ENCODE results near the gene CPM.
"Not testable (repeated sequence)": the region's sequence is repeated elsewhere in the genome, so short reads cannot be mapped to it uniquely, and the experiment has no call there.

CPM gene

DNA sequence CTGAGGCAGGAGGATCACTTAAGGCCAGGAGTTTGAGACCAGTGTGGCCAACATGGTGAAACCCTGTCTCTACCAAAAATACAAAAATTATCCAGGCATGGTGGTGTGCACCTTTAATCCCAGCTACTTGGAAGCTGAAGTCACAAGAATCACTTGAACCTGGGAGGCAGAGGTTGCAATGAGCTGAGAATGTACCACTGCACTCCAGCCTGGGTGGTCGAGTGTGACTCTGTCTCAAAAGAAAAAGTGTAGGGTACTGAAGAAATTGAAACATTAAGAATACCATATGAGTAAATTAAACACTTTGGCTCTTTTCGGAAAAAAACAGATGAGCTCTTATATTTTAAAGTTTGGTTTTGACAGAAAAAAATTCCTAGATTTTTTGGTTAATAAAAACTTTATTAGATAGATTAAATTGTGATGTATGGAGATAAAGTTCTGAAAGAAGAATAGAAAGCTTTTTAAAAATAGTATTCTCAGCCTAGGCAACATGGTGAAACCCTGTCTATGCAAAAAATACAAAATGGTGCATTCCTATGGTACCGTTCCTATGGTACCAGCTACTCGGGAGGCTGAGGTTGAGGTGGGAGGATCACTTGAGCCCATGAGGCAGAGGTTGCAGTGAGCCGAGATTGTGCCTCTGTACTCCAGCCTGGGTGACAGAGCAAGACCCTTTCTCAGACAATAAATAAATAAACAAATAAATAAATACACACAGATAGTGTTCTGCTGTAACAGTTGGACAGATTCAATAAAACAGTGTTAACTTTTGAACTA, 104.9 kb downstream of the CPM start:
- no peak for DNase-seq (ENCODE audit: low spot score)

DNA sequence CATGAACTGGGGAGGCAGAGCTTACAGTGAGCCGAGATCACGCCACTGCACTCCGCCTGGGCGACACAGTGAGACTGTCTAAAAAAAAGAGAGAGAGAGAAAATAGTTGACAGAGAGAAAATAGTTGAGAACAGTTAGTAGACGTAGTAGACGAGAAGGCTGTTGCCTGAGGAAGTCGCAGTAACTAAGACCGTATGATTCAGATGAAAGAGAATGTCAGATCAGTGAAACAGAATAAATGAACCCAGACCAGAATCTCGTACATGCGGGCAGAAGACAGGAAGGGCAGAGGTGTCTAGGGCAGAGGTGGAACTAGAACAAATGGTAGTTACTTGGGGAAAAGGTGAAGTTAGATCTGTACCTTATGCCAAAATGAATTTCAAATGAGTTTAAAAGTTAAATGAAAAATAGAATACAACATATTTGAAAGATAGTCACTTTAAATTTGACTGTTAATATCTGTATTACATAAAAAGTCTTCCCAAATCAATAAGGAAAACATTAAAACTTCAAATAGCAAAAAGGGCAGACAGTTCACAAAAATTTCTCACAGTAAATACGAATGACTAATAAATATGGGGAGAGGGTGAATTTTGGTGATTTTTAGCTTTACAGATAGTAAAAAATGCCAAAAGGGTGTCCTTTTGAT, 107.3 kb downstream of the CPM start:
- DNase-seq (ENCODE audit: low spot score), result no peak

DNA sequence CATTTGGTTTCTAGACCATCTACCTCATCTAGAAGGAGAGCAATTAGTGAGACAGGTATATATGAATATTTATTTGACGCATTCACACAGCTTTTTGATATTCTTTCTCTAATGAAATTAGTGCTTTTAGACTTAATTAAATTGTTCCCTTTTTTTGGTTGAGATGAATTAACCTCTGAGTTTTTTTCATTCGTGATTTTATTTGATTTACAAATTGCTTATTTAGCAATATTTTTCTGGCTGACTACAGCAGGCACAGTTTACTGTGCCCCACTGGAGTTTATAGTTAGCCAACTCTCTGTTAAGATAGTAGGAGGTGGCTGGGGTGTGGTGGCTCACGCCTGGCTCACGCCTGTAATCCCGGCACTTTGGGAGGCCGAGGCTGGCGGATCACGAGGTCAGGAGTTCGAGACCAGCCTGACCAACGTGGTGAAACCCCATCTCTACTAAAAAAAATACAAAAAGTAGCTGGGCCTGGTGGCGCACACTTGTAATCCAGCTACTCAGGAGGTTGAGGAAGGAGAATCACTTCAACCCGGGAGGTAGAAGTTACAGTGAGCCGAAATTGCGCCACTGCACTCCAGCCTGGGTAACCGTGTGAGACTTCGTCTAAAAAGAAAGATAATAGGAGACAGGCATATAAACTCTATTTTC, 108.2 kb downstream of the CPM start:
- no peak for DNase-seq (ENCODE audit: low spot score)

DNA sequence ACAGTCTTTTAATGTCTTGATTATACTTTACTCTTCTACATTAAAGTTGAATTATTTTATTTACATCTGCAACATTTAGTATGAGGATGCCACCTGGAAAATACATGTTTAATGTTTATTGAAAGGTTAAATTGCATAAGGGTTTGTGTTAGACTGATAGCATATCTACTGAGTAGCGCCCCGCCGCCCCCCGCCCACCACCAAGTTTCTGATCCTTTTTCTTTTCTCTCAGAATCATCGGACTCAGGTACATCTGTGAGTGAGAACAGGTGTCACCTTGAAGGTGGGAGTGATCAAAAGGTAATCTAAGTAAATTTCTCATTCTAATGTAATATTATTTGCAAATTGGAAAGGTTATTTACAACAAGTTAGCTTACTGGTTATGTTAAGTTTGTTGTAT, 108.8 kb downstream of the CPM start:
- no peak for DNase-seq (ENCODE audit: low spot score)

DNA sequence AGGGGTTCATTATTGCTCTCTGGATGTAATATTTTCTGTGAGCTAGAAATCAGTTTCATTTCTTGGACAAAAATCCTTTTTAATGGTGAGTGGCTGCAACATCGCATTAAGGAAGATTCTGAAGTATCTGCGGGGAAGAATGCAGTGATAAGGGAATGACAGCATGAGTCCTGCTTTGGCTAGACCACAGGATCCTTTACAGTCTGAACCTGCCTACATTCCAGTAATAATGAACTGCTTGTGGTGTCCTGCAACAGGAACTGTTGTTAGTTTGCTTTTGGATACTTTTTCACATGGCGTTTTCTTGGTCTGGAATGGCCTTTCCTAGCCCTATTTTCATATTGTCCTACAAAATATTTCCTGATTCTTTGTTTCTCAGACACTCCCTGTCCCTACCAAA, 109.3 kb downstream of the CPM start:
- DNase-seq (ENCODE audit: low spot score), result no peak

DNA sequence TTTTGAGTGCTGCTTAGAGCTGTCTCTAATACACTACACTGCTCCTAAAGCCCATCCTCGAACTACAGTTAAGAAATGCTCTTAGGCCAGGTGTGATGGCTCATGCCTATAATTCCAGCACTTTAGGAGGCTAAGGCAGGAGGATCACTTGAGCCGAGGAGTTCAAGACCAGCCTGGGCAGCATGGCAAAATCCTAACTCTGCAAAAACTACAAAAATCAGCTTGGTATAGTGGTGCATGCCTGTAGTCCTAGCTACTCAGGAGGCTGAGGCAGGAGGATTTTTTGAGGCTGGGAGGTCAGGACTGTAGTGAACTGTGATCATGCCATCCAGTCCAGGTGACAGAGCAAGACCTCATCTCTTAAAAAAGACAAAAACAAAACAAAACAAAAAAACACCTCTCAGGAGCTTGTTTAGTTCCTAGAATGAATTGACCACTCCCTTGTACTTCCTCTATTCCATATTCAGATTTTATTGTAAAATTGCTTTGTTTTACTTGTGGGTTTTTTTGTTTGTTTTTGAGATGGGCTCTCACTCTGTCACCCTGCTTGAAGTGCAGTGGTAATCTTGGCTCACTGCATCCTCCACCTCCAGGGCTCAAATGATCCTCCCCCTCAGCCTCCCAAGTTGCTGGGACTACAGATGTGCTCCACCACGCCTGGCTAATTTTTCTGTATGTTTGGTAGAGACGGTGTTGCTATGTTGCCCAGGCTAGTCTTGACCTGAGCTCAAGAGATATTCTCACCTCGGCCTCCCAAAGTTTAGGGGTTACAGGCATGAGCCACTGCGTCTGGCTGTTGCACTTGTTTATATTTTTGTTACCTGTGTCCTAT, 111.4 kb downstream of the CPM start:
- no peak for DNase-seq (ENCODE audit: low spot score)

DNA sequence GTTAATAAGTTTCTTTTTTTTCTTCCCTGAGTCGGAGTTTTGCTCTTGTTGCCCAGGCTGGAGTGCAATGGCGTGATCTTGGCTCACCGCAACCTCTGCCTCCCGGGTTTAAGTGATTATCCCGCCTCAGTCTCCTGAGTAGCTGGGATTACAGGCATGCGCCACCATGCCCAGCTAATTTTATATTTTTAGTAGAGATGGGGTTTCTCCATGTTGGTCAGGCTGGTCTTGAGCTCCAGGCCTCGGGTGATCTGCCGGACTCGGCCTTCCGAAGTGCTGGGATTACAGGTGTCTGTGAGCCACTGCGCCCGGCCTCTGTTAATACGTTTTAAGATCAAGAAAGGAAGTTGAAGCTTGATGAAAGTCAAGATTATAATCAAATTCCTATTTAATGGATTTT, 113.5 kb downstream of the CPM start:
- DNase-seq (ENCODE audit: low spot score), result not testable (repeated sequence)

DNA sequence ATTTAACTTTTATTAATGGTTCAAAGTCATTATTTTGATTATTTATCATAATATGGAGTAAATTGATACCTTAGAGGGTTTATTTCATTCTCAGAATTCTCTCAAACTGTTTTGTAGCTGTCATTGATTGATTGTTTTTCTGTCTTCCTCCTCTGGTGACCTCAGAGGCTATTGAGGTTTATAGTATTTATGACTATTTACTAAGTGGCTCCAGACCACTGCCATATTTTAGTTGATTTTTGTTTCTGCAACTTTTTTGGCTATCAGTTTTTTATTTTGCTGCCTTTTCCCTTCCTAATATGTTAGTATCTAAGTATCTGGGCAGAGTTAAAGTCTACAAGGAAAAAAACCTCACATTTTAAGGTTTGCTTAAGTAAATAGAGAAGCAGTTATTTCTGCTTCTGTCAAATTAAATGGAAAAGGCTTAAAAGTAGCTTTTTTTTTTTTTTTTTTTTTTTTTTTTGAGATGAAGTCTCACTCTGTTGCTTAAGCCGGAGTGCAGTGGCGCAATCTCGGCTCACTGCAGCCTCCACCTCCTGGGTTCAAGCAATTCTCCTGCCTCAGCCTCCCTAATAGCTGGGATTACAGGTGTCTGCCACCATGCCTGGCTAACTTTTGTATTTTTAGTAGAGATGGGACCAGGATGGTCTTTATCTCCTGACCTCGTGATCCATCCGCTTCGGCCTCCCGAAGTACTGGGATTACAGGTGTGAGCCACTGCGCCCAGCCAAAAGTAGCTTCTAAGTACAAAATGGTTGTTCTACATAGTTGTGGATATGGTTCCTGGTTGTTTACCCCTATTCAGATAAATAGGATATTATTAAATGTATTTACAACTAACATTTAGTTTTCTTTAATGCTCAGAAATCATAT, 116.8 kb downstream of the CPM start:
- DNase-seq (ENCODE audit: low spot score), result no peak

DNA sequence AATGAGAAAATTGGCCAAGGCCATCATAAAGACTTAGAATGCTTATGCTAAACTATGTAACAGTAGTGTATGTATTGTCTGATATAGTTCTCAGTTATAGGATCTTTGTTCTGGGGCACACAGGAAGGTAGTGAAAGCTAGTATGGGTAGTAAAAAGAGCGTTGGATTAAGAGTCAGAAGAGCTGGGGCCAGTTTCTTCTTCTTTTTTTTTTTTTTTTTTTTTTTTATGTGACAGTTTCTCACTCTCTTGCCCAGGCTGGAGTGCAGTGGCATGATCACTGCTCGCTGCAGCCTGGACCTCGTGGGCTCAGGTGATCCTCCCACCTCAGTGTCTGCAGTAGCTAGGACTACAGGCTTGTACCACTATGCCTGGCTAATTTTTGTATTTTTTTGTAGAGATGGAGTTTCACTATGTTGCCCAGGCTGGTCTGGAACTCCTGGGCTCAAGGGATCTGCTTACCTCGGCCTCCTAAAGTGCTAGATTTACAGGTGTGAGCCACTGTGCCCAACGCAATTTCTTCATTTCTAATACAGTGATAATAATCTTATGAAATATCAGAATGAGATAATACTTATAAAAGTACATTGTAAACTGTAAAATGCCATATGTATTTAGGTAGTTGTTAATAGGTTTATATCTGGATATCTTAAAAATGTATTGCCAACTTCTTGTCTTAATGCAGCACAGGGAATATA, 117.6 kb downstream of the CPM start:
- no peak for DNase-seq (ENCODE audit: low spot score)

DNA sequence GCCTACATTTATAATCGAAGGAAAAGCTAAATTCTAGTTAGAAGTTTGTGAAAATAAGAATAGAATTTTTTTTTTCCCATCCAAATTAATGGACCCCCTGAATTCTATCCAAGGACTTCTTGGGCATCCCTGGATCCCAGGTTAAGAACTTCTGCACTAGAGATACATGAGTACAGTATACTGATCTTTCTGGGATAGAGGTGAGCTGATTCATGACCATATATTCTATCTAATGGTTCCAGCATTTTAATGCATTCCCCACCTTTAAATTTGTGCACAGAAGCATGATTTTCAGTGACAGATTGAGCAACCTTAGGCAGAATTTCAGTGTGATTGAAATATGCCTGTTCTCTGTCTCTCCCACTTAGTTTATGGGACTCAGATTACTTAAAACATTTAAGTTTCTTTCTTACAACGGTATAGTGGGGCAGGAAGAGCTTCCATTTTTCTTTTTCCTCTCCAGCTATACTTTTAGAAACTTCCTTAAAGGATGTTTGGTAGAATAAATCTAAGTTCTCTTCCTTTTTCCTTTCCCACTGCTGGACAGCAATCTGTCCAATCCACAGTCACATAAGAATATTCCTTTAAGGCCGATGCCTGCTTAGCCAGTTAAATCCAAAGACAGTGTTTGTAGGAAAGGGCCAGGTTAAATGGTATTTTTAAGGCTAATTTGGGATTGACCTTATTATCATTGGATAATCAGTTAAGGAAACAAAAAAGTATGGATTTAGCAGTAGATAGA, 118.3 kb downstream of the CPM start:
- DNase-seq (ENCODE audit: low spot score), result no peak

DNA sequence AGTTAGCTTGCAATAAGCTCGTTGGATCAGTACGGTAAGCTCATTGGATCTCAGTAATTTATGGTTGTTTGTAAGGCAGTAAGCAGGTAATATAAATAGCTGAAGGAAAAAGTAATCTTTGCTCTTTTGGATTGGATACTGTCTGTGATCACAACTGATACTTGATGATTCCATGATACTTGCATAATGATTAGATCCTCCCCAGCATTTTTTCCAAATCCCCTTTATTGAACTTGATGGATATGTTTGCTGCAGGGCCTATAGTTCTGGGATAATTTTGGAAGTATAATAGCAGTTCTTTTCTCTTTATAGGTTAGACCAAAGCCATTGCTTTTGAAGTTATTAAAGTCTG, 119.8 kb downstream of the CPM start:
- DNase-seq (ENCODE audit: low spot score), result no peak

DNA sequence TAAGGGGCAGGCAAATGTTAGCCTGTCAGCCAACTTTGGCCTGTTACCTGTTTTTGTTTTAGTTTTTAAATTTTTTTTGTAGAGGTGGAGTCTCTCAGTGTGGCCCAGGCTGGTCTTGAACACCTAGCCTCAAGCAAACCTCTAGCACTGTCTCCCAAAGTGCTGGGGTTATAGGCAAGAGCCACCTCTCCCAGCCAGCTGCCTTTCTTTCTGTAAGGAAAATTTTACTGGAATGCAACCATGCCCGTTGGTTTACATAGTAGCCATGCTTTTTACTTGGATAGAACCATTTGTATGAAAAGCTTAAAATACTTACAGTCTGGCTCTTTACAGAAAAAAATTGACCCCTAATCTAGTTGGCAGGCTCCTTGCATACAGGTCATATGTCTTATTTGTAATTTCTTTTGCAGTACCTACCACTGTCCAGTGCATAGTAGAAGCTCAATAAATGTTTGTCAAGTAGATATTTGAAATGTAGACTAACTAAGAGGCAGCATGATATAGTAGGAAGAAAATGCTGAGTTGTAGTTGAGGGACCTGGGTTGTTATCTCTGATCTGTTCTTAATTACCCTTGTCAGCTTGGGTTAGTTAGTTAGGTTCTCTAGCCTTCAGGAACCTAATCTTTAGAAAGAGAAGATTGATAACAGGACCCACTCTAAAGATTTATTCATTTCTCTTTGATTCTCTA, 120.3 kb downstream of the CPM start:
- no peak for DNase-seq (ENCODE audit: low spot score)

DNA sequence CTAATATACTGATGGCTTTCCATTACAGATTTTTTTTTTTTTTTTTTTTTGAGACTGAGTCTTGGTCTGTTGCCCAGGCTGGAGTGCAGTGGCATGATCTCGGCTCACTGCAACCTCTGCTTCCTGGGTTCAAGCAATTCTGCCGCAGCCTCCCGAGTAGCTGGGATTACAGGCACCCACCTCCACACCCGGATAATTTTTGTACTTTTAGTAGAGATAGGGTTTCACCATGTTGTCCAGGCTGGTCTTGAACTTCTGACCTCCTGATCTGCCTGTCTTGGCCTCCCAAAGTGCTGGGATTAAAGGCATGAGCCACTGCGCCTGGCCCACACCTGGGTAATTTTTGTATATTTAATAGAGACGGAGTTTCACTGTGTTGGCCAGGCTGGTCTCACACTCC, 121.4 kb downstream of the CPM start:
- DNase-seq (ENCODE audit: low spot score), result not testable (repeated sequence)

DNA sequence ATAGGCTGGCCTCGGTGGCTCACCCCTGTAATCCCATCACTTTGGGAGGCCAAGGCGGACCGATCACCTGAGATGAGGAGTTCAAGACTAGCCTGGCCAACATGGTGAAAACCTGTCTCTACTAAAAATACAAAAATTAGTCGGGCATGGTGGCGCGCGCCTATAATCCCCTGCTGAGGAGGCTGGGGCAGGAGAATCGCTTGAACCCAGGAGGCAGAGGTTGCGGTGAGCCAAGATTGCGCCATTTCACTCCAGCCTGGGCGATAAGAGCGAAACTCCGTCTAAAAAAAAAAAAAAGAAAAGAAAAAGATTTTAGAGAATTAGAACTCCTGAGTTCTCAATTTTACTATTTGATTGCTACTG, 123.0 kb downstream of the CPM start:
- DNase-seq (ENCODE audit: low spot score), result not testable (repeated sequence)

DNA sequence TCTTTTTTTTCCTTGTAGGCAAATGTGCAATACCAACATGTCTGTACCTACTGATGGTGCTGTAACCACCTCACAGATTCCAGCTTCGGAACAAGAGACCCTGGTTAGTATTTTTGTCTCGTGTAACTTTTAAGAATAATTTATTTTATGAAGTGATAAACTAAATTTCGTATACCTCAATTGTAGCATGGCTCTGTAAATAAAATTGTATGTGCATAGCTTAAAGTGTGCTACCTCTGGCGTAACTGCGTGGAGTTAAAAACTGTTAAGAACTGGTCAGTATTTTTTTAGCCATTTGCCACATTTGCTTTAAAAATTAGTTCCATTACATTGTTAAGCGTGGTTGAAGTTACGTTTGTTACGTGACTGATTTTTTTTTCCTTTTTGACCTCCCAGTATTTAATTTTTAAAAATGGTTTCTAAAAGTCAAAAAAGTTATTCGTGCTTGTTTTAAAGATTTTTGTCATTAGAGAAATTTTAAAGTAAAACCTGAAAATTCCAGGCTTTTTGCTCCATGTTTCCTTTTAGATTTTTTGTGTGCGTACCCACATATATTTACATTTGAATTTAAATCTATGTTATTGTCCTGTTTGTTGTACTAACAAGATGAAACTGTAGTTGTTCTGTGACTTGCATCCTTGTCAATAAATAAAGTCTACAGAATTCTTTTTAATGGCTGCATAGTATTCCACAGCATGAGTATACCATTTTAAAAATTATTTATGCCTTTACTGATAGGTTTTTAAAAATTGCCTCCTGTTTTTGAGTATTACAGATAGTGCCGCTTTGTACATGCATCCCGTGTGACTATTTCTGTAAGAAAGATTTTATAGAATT, 123.6 kb downstream of the CPM start:
- no peak for DNase-seq (ENCODE audit: low spot score)

DNA sequence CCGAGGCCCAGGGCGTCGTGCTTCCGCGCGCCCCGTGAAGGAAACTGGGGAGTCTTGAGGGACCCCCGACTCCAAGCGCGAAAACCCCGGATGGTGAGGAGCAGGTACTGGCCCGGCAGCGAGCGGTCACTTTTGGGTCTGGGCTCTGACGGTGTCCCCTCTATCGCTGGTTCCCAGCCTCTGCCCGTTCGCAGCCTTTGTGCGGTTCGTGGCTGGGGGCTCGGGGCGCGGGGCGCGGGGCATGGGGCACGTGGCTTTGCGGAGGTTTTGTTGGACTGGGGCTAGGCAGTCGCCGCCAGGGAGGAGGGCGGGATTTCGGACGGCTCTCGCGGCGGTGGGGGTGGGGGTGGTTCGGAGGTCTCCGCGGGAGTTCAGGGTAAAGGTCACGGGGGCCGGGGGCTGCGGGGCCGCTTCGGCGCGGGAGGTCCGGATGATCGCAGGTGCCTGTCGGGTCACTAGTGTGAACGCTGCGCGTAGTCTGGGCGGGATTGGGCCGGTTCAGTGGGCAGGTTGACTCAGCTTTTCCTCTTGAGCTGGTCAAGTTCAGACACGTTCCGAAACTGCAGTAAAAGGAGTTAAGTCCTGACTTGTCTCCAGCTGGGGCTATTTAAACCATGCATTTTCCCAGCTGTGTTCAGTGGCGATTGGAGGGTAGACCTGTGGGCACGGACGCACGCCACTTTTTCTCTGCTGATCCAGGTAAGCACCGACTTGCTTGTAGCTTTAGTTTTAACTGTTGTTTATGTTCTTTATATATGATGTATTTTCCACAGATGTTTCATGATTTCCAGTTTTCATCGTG, 124.4 kb downstream of the CPM start:
- peak; percentile 83 for DNase-seq (ENCODE audit: low spot score)

DNA sequence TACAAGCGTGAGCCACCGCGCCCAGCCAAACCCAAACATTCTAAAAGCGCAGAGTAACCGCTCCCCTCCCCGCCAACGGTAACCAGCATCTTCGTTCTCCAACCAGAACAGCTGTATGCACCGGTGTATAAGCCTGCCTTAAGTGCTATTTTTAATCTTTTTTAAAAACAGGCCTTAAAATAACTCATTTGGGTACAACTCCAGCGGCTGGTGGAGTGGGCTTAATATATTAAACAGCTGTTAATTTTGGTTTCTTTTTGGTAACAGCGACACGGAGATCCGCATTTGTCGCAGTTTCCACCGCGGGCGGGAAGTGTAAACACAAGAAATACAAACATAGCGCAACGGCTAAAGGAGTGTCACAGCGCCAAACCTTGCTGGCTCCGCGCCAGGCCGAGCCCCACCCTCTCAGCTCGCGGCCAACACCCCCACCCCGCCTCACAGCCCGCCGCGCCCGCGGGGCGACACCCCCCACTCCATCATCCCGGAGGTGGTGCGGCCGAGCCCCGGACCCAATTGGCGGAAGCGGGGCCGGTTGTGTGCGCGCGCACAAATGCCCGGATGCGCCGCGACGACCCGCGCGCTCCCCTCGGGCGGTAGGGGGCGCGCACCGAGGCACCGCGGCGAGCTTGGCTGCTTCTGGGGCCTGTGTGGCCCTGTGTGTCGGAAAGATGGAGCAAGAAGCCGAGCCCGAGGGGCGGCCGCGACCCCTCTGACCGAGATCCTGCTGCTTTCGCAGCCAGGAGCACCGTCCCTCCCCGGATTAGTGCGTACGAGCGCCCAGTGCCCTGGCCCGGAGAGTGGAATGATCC, 125.2 kb downstream of the CPM start, which contains the start of gene MDM2:
MDM2 (plus strand) TSS at position 602 of the 812 bp plus-strand sequence. CDS start 301 bp downstream, outside the sequence.
- DNase-seq (ENCODE audit: low spot score), result peak; percentile 98

Measured in GM03348 (cell line).